ENCODE results near the gene RILP. TPM values are rescaled to one million over a fixed set of nuclear protein-coding genes. Genes with fewer than 3 reads are reported as not detected.

The RILP gene
- total RNA-seq, 2 donors from 2014 or later = 16.1 to 38.9 TPM

DNA sequence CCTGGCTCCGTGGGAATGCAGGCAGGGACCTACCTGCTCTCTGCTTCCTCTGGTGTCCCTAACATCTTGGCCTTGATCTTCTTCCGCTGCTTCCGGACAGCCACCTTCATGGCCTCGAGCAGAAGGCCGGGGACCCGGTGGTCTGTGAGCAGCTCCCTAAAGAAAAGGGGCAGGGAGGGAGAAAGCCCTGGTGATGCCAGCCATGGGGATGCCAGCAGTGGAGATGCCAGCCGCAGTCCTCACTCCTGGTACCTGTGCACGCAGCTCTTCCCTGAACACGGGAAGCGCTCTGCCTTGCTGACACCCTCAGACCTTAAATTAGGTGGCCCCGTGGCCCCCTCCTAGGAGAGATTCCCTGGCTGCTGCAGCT lies 1.9 kb downstream of the RILP start:
- H3K4me1 ChIP-seq (ENCODE audit: control insufficient read depth in 1 of 2, low read depth in 2 of 2) = peaks cover 14 to 35% of the 10 kb centered on the region in 2 donors
- DNase-seq (ENCODE audit: low spot score) (no peak), ATAC-seq (ENCODE audit: insufficient number of reproducible peaks, low FRiP score, low read depth) (no peak)
- no peak overlapping the region for H3K27ac ChIP-seq
- no peaks in the 10 kb centered on the region for H3K27me3 ChIP-seq (replicated peaks; ENCODE audit: insufficient read depth)
- H3K4me3 ChIP-seq = peak overlapping the region; percentile 78
- peaks cover 25% of the 10 kb centered on the region for H3K36me3 ChIP-seq
- TF ChIP-seq, protein P1, sequence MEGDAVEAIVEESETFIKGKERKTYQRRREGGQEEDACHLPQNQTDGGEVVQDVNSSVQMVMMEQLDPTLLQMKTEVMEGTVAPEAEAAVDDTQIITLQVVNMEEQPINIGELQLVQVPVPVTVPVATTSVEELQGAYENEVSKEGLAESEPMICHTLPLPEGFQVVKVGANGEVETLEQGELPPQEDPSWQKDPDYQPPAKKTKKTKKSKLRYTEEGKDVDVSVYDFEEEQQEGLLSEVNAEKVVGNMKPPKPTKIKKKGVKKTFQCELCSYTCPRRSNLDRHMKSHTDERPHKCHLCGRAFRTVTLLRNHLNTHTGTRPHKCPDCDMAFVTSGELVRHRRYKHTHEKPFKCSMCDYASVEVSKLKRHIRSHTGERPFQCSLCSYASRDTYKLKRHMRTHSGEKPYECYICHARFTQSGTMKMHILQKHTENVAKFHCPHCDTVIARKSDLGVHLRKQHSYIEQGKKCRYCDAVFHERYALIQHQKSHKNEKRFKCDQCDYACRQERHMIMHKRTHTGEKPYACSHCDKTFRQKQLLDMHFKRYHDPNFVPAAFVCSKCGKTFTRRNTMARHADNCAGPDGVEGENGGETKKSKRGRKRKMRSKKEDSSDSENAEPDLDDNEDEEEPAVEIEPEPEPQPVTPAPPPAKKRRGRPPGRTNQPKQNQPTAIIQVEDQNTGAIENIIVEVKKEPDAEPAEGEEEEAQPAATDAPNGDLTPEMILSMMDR (IDR thresholded peaks at IDR 0.05) = no peak
- no peaks in the 10 kb centered on the region for H3K9me3 ChIP-seq

DNA sequence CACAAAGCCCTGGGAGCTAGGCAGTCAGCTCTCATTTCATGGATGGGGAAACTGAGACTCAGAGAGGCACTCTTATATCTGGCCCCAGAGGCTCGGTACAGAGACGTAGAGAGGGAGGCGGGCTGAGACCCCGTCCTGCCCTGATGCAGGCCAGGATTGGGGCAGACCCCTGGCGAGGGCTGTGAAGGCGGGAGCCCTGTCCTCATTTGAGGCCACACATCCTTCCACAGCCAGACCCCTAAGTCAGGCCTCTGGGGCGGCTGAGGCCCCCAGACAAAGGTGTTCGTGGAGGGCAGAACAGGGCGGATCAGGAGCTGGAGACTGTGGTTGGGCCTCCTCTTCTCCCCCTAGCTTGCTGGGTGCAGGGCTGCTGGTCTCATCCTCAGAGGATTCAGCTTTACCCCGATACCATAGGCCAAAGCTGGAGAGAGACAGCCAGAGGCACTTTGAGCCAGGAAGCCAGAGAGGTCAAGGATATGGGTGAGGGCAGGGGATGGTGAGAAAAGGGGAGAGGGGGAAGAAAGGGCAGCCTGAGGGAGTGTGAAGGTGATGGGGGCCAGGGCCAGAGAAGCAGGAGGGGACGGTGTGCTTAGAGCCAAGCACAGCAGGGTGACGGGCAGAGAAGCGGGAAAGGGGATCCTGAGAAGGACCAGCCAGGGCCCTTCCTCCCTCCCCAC lies 3.3 kb downstream of the RILP start:
- TF ChIP-seq, protein P1 (IDR thresholded peaks at IDR 0.05) = no peak
- H3K27me3 ChIP-seq (replicated peaks; ENCODE audit: insufficient read depth) = no peaks in the 10 kb centered on the region
- H3K27ac ChIP-seq = no peak overlapping the region
- no peak for ATAC-seq (ENCODE audit: insufficient number of reproducible peaks, low FRiP score, low read depth)
- peaks cover 14 to 35% of the 10 kb centered on the region in 2 donors for H3K4me1 ChIP-seq (ENCODE audit: control insufficient read depth in 1 of 2, low read depth in 2 of 2)
- no peaks in the 10 kb centered on the region for H3K9me3 ChIP-seq
- no peak overlapping the region for H3K4me3 ChIP-seq
- no peak for DNase-seq (ENCODE audit: low spot score)
- H3K36me3 ChIP-seq = peaks cover 10% of the 10 kb centered on the region

DNA sequence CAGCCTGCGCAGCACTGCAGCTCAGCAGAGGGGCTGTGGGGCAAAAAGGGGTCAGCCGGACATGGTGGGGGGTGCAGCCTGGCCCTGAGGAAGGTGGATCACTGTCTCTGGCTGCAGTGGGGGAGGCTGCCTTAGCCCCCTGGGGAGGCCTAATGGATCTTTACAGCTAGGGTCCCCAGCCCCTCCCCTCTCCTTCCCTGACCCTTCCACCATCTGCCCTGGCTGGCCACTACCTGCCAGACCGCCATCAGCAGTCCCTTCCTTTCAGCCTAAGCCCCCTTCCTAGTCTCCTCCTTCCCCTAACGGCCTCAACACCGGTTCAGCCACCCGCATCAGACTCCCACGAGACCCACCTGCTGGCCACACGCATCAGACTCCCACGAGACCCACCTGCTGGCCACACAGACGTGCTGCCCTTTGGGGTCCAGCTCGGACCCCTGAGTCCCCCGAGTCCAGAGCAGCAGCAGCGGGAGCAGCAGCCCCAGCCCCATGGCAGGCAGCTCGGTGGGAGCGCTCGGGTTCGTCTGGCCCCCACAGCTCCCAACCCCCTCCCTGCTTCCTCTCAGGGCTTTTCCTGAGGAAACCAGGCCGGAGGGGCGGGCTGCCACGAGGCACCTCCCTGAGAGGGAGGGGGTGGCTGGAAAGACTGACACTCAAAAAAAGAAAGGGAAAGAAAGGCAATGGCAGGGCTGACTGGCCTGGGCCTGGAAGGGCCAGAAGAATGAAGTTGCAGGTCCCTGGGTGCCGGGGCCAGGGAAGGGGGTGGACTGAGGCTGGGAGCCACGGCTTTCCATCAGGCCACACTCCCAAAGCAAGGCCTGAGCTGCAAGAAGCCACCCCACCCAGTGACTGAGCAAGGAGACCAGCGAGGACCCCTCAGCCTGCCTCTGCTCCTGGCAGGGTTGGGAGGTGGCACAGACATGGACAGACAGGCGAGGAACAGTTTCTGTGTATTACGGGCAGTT lies 4.2 kb downstream of the RILP start, which contains the start of gene SCARF1:
SCARF1 (minus strand) TSS at position 526 of the 965 bp plus-strand sequence; CDS start at position 491, 35 bp downstream.
- Histone ChIP-seq H3K4me1 (ENCODE audit: control insufficient read depth in 1 of 2, low read depth in 2 of 2) (peaks cover 12 to 29% of the 10 kb centered on the region in 2 donors), H3K9me3 (no peaks in the 10 kb centered on the region), H3K27ac (no peak within 1 kb of the TSS), H3K4me3 (peak within 1 kb of the TSS; percentile 35), H3K27me3 (replicated peaks; ENCODE audit: insufficient read depth) (no peaks in the 10 kb centered on the region), H3K36me3 (peaks cover 2% of the 10 kb centered on the region)
- TF ChIP-seq, protein P1 (IDR thresholded peaks at IDR 0.05) = no peak
- ATAC-seq (ENCODE audit: insufficient number of reproducible peaks, low FRiP score, low read depth) = no peak
- DNase-seq (ENCODE audit: low spot score) = no peak

DNA sequence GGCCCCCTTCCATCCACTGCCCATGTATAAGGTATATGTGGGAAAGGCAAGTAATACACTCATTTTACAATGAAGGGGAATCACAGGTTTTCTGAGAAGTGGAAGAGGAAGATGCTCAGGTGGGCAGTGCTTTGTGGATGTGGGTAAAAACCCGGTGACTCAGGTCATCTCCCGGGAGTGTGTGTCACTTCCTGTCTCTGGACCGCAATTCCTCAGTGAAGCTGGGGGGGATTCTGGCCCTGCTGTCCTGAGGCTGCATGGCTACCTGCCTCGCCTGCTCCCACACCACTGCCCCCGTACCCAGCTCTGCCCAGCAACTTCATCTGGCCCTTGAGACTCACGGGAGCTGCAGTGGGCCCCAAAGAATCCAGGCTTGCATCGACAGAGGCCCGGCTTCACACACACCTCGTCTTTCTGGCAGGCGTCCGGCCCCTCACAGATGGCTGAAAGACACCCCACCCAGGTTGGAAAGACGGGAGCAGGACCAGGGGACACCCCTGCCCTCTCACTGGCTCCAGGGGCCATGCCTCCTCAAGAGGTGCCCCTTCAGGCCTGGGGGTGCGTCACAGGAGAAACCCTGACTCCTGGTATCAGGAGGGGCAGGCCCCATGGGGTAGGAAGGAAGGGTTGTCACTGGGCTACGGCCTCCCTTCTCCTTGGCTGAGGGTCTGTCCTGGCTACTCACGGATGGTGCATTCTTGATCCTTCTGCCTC lies 5.0 kb downstream of the RILP start:
- DNase-seq (ENCODE audit: low spot score) (no peak), ATAC-seq (ENCODE audit: insufficient number of reproducible peaks, low FRiP score, low read depth) (no peak)
- H3K4me1 ChIP-seq (ENCODE audit: control insufficient read depth in 1 of 2, low read depth in 2 of 2) = peaks cover 6 to 21% of the 10 kb centered on the region in 2 donors
- H3K27ac ChIP-seq = no peak overlapping the region
- no peaks in the 10 kb centered on the region for H3K9me3 ChIP-seq
- H3K27me3 ChIP-seq (replicated peaks; ENCODE audit: insufficient read depth) = no peaks in the 10 kb centered on the region
- H3K36me3 ChIP-seq = no peaks in the 10 kb centered on the region
- H3K4me3 ChIP-seq = peak overlapping the region; percentile 73
- TF ChIP-seq, protein P1 (IDR thresholded peaks at IDR 0.05) = no peak

All from thoracic aorta (tissue), 2 donors.